ENCODE results near the gene TENT4B. TPM values are rescaled to one million over a fixed set of nuclear protein-coding genes. Genes with fewer than 3 reads are reported as not detected.
A peak's percentile ranks its signal among the peaks of the same experiment; 100 is the strongest.

TENT4B gene
- total RNA-seq, 1 donor from 2014 or later, result 14.0 TPM

DNA sequence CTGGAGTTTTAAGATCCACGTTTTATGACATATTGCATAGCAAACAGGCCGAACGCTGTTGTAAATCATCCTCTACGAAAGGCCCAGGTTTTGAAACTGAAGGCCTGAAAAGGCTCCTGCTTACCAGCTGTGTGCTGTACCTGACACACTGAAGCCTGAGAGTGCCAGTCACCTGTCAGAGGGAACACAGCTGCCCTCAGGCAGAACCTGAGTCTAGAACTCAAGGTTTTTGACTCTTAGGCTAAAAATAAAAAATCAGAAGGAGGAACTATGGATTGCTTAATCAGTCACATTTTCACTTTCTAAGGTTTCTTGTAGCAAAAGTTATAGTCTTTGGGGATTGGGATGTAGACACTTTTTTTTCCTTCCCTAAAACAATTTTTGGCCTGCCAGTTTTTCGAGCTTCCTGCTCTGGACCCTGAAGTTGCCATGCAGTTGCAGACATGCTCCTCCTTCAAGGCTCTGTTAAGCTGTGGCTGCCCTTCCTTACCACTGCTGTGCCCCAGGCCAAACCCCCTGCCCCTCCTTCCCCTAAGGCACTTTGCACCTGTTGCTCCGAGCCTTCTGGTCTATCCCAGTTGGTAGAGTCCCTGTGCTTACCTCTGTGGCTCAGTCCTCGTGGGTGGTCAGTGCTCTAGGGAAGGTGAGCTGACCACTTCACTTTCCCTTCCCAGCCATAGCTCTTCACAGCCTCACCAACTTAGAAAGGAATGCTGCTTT is 56.6 kb downstream of the TENT4B start:
- Histone ChIP-seq H3K4me1 (peaks cover 44% of the 10 kb centered on the region), H3K9me3 (no peaks in the 10 kb centered on the region), H3K27ac (peak overlapping the region; percentile 16), H3K27me3 (no peaks in the 10 kb centered on the region), H3K36me3 (peaks cover 0 to 6% of the 10 kb centered on the region in 2 donors), H3K4me3 (no peak overlapping the region)
- no peak for DNase-seq (ENCODE audit: extremely low spot score in 2 of 2)
- TF ChIP-seq POLR2A (IDR thresholded peaks at IDR 0.05) (no peak), POLR2AphosphoS5 (IDR thresholded peaks at IDR 0.05; ENCODE audit: insufficient read depth in 1 of 2, low read depth in 1 of 2) (no peak), CTCF (IDR thresholded peaks at IDR 0.05) (no peak)
- intact Hi-C loops (cut with DNase I), result loop anchor here (5.0 to 10.0 kb wide), 2 partner anchors 455 to 1212 kb away; no protein-coding TSS in a partner anchor

DNA sequence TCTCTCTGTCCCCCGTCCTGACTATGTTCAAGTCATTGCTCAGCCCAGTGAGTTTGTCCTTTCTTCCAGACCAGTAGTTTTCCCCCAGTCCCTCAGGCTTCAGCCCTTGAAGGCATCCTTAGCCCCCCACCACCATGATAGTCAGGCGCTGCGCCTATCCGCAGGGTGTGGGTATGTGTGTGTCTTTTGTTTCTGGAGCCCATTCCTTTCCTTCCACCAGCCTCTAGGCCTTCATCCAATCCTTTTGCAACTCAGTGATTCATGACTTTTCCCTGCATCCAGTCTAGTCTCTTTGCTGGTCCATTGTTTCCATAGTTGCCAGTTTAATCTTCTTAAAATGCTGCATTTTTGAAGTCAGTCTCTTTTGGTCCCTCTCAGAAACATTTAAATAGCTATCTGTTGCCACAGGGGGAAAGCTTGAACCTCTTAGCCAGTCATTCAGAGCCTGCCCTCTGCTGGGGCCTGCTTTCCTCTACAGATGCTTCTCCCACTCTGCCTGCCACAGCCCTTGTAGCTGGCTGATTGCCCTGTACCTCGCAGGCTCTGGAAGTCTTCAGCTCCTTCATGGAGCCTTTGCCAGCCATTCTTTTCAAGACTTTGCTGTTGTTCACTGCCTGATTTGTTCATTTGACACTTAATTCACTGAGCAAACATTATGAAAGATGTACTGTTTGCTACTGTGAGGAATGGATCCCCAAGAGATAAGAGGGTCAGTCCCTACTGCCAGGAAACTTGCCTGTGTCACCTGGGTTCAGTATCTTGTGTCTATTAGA is 57.3 kb downstream of the TENT4B start:
- no peak for TF ChIP-seq POLR2AphosphoS5 (IDR thresholded peaks at IDR 0.05; ENCODE audit: insufficient read depth in 1 of 2, low read depth in 1 of 2)
- TF ChIP-seq CTCF (IDR thresholded peaks at IDR 0.05), result peak in 1 of 3 experiments; percentile 54
- Histone ChIP-seq H3K27ac (peak overlapping the region; percentile 16), H3K27me3 (no peaks in the 10 kb centered on the region), H3K4me1 (peaks cover 38% of the 10 kb centered on the region), H3K36me3 (peaks cover 0 to 8% of the 10 kb centered on the region in 2 donors), H3K4me3 (no peak overlapping the region), H3K9me3 (no peaks in the 10 kb centered on the region)
- intact Hi-C loops (cut with DNase I), result loop anchor here (10.0 kb wide), 1 partner anchor 454 kb away; no protein-coding TSS in a partner anchor
- no peak for DNase-seq (ENCODE audit: extremely low spot score in 2 of 2)

DNA sequence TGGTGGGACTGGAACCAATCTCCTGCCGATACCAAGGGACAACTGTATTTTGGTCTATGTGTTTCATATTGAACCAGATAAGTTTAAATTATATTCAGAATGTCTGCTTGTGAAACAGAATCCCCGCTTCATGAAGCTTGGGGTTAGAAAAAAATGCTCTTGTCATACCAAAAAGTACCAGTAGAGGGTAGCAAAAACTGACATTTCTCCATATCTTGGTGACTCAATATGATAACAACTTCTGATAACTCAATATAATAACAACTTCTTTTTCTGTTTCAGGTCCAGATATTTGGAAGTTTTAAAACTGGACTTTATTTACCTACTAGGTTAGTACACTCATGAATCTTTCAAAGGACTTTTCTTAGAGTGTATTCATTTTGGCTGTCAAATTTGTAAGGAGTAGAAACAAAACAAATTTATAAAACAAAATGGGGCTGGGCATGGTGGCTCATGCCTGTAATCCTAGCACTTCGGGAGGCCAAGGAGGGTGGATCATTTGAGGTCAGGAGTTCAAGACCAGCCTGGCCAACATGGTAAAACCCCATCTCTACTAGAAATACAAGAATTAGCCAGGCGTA is 60.9 kb downstream of the TENT4B start:
- Histone ChIP-seq H3K4me1 (peaks cover 21% of the 10 kb centered on the region), H3K27ac (no peak overlapping the region), H3K4me3 (no peak overlapping the region), H3K36me3 (peaks cover 0 to 40% of the 10 kb centered on the region in 2 donors), H3K27me3 (no peaks in the 10 kb centered on the region), H3K9me3 (no peaks in the 10 kb centered on the region)
- DNase-seq (ENCODE audit: extremely low spot score in 2 of 2), result no peak
- TF ChIP-seq POLR2A (IDR thresholded peaks at IDR 0.05) (no peak), POLR2AphosphoS5 (IDR thresholded peaks at IDR 0.05; ENCODE audit: insufficient read depth in 1 of 2, low read depth in 1 of 2) (peak in 1 of 2 donors; percentile 25), CTCF (IDR thresholded peaks at IDR 0.05) (peak; percentile 48 to 77 (median 62))
- intact Hi-C loops (cut with DNase I), result loop anchor here (10.0 kb wide), 1 partner anchor 451 kb away; no protein-coding TSS in a partner anchor

DNA sequence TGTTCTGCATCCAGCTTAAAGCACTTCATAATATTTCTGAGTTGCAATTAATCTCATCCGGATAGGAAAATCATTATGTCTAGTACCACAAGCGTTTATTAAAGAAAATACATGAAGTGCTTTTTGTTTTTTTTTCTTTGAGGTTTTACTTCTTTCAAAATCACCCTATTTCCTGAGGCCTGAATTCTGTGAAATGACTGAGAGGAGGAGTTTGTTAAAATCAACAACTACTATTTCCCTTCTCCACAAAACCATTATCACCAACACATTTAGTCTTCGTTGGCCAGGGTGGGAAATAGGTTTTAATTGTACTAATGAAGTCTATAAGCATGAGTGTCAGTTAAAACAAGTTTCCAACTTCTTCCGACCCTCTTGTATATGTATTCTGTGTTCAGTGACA is 62.6 kb downstream of the TENT4B start:
- H3K36me3 ChIP-seq, result peaks cover 0 to 40% of the 10 kb centered on the region in 2 donors
- H3K4me1 ChIP-seq, result peaks cover 4% of the 10 kb centered on the region
- intact Hi-C loops (cut with DNase I), result loop anchor here (10.0 kb wide), 1 partner anchor 449 kb away; no protein-coding TSS in a partner anchor
- TF ChIP-seq POLR2AphosphoS5 (IDR thresholded peaks at IDR 0.05; ENCODE audit: insufficient read depth in 1 of 2, low read depth in 1 of 2) (no peak), CTCF (IDR thresholded peaks at IDR 0.05) (no peak), POLR2A (IDR thresholded peaks at IDR 0.05) (no peak)
- DNase-seq (ENCODE audit: extremely low spot score in 2 of 2), result no peak
- H3K4me3 ChIP-seq, result no peak overlapping the region
- H3K9me3 ChIP-seq, result no peaks in the 10 kb centered on the region
- no peaks in the 10 kb centered on the region for H3K27me3 ChIP-seq
- no peak overlapping the region for H3K27ac ChIP-seq
